ENCODE data around the gene KIF17.

DNA sequence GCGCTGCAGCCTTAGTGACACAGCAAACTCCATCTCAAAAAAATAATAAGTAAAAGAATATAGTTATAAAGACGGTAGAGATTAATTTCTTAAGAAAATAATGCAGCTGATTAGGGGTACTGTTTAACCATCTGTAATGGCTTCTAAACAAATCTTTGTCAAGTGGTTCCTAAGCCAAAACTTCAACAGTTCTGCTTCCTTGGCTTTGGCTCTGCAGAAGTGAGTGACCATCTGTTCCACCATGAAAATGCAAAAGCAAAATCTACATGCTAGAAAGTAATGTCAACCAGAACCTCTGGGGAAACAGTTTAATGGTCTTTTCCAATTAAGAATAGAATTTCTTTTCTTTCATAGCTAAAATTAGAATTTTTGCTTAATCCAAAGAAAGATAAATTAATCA is 23.0 kb upstream of the KIF17 start:
- TF ChIP-seq, protein P1, sequence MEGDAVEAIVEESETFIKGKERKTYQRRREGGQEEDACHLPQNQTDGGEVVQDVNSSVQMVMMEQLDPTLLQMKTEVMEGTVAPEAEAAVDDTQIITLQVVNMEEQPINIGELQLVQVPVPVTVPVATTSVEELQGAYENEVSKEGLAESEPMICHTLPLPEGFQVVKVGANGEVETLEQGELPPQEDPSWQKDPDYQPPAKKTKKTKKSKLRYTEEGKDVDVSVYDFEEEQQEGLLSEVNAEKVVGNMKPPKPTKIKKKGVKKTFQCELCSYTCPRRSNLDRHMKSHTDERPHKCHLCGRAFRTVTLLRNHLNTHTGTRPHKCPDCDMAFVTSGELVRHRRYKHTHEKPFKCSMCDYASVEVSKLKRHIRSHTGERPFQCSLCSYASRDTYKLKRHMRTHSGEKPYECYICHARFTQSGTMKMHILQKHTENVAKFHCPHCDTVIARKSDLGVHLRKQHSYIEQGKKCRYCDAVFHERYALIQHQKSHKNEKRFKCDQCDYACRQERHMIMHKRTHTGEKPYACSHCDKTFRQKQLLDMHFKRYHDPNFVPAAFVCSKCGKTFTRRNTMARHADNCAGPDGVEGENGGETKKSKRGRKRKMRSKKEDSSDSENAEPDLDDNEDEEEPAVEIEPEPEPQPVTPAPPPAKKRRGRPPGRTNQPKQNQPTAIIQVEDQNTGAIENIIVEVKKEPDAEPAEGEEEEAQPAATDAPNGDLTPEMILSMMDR (IDR thresholded peaks at IDR 0.05) = no peak
- TF ChIP-seq, protein P2, sequence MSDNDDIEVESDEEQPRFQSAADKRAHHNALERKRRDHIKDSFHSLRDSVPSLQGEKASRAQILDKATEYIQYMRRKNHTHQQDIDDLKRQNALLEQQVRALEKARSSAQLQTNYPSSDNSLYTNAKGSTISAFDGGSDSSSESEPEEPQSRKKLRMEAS (IDR thresholded peaks at IDR 0.05) = no peak
- no peak for TF ChIP-seq POLR2A (IDR thresholded peaks at IDR 0.05; ENCODE audit: low read length)
- TF ChIP-seq, protein P3, sequence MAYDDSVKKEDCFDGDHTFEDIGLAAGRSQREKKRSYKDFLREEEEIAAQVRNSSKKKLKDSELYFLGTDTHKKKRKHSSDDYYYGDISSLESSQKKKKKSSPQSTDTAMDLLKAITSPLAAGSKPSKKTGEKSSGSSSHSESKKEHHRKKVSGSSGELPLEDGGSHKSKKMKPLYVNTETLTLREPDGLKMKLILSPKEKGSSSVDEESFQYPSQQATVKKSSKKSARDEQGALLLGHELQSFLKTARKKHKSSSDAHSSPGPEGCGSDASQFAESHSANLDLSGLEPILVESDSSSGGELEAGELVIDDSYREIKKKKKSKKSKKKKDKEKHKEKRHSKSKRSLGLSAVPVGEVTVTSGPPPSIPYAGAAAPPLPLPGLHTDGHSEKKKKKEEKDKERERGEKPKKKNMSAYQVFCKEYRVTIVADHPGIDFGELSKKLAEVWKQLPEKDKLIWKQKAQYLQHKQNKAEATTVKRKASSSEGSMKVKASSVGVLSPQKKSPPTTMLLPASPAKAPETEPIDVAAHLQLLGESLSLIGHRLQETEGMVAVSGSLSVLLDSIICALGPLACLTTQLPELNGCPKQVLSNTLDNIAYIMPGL (CRISPR knock-in tag; IDR thresholded peaks at IDR 0.05; ENCODE audit: borderline replicate concordance) = no peak
- no peak for TF ChIP-seq ZFP36 (IDR thresholded peaks at IDR 0.05; ENCODE audit: borderline replicate concordance, partially characterized antibody)
- TF ChIP-seq, protein P4, sequence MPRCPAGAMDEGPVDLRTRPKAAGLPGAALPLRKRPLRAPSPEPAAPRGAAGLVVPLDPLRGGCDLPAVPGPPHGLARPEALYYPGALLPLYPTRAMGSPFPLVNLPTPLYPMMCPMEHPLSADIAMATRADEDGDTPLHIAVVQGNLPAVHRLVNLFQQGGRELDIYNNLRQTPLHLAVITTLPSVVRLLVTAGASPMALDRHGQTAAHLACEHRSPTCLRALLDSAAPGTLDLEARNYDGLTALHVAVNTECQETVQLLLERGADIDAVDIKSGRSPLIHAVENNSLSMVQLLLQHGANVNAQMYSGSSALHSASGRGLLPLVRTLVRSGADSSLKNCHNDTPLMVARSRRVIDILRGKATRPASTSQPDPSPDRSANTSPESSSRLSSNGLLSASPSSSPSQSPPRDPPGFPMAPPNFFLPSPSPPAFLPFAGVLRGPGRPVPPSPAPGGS (IDR thresholded peaks at IDR 0.05) = no peak
